Testis (tissue), 2 donors: ENCODE measurements around the gene NDUFAF5.

Experiments
- CTCF ChIP-seq, 3 experiments: fragments of 450-650 bp in 2 of 3; fragments of 200-600 bp in 1 of 3; sonication (generic) in 1 of 3; IDR thresholded peaks; one replicate each; pipeline ENCODE4 v1.5.1; 2016 to 2019; ENCODE audit warnings: antibody characterized with exemption in 3 of 3, mild to moderate bottlenecking in 2 of 3, moderate library complexity in 1 of 3
- POLR2A ChIP-seq: fragments of 450-650 bp; IDR thresholded peaks from one replicate; pipeline ENCODE4 v1.6.1; 2017; ENCODE audit warnings: antibody characterized with exemption, mild to moderate bottlenecking, moderate library complexity

GRCh38 chr20:13784271-13784892 lies 446 bp upstream of the NDUFAF5 start:
- no peak for TF ChIP-seq CTCF (IDR thresholded peaks at IDR 0.05)
- no peak for TF ChIP-seq POLR2A
